ENCODE measurements around the gene MXD4. TPM values are rescaled to one million over a fixed set of nuclear protein-coding genes. Genes with fewer than 3 reads are reported as not detected.
A peak's percentile ranks its signal among the peaks of the same experiment; 100 is the strongest.

MXD4 gene, protein sequence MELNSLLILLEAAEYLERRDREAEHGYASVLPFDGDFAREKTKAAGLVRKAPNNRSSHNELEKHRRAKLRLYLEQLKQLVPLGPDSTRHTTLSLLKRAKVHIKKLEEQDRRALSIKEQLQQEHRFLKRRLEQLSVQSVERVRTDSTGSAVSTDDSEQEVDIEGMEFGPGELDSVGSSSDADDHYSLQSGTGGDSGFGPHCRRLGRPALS
- total RNA-seq (10 to 100 TPM; 37.5 to 65.1 TPM), polyA plus RNA-seq (10 to 100 TPM; 34.4 to 58.2 TPM)
- long read RNA-seq, donor 1, full-length matches to known transcripts: 54 of 54 reads
- long read RNA-seq, donor 1, partial matches to known transcripts: 0 of 54 reads
- long read RNA-seq, donor 1, other reads (novel, unspliced or antisense): 0 of 54 reads
- long read RNA-seq, donor 2, full-length matches to known transcripts: 19 of 19 reads
- long read RNA-seq, donor 2, partial matches to known transcripts: 0 of 19 reads
- long read RNA-seq, donor 2, other reads (novel, unspliced or antisense): 0 of 19 reads
- long read RNA-seq, donor 3, full-length matches to known transcripts: 15 of 20 reads
- long read RNA-seq, donor 3, partial matches to known transcripts: 0 of 20 reads
- long read RNA-seq, donor 3, other reads (novel, unspliced or antisense): 5 of 20 reads
- long read RNA-seq, donor 4, full-length matches to known transcripts: 18 of 18 reads
- long read RNA-seq, donor 4, partial matches to known transcripts: 0 of 18 reads
- long read RNA-seq, donor 4, other reads (novel, unspliced or antisense): 0 of 18 reads
- long read RNA-seq, donor 5, full-length matches to known transcripts: 45 of 45 reads
- long read RNA-seq, donor 5, partial matches to known transcripts: 0 of 45 reads
- long read RNA-seq, donor 5, other reads (novel, unspliced or antisense): 0 of 45 reads

DNA sequence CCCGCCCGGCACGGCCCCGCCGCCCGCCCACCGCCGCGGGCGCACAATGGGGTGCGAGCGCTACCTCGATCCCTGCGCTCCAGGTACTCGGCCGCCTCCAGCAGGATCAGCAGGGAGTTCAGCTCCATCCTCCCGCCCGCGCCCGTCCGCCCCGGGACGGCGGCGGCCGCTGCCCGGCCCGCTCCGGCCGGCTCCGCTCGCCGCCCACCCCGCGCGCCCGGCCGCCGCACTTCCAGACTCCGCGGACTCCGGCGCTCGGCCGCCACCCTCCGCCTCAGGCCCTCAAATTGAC lies at the start of gene MXD4:
MXD4 (minus strand) TSS at position 257 of the 292 bp plus-strand sequence; CDS start at position 128, 129 bp downstream.
- Histone ChIP-seq H3K9me3 (ENCODE audit: control insufficient read depth in 4 of 4, insufficient read depth in 3 of 4, low read length in 3 of 4) (no peaks in the 10 kb centered on the region), H3K4me3 (peak within 1 kb of the TSS; percentile 84), H3K36me3 (ENCODE audit: control insufficient read depth in 4 of 4, insufficient read depth in 4 of 4, low read length in 4 of 4) (peaks cover 0 to 29% (median 11%) of the 10 kb centered on the region in 4 donors), H3K27ac (ENCODE audit: low read depth in 1 of 2, low read length in 1 of 2) (peak within 1 kb of the TSS; percentile 93 to 99), H3K4me1 (ENCODE audit: control insufficient read depth in 5 of 5, insufficient read depth in 5 of 5, low read length in 5 of 5) (peaks cover 9 to 59% (median 28%) of the 10 kb centered on the region in 5 donors), H3K9ac (ENCODE audit: insufficient read depth in 1 of 2, low read length in 2 of 2) (peak within 1 kb of the TSS; percentile 55), H3K27me3 (ENCODE audit: control insufficient read depth in 3 of 3, insufficient read depth in 3 of 3, low read length in 2 of 3) (no peaks in the 10 kb centered on the region)
- ATAC-seq (ENCODE audit: insufficient read depth, low FRiP score): no peak
- TF ChIP-seq, protein P1, sequence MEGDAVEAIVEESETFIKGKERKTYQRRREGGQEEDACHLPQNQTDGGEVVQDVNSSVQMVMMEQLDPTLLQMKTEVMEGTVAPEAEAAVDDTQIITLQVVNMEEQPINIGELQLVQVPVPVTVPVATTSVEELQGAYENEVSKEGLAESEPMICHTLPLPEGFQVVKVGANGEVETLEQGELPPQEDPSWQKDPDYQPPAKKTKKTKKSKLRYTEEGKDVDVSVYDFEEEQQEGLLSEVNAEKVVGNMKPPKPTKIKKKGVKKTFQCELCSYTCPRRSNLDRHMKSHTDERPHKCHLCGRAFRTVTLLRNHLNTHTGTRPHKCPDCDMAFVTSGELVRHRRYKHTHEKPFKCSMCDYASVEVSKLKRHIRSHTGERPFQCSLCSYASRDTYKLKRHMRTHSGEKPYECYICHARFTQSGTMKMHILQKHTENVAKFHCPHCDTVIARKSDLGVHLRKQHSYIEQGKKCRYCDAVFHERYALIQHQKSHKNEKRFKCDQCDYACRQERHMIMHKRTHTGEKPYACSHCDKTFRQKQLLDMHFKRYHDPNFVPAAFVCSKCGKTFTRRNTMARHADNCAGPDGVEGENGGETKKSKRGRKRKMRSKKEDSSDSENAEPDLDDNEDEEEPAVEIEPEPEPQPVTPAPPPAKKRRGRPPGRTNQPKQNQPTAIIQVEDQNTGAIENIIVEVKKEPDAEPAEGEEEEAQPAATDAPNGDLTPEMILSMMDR (IDR thresholded peaks at IDR 0.05; ENCODE audit: control extremely low read depth, extremely low read depth): no peak
- 1% methylated on average over 30 to 46 of the region's 46 CpGs for WGBS, 2 donors
- DNase-seq: no peak

DNA sequence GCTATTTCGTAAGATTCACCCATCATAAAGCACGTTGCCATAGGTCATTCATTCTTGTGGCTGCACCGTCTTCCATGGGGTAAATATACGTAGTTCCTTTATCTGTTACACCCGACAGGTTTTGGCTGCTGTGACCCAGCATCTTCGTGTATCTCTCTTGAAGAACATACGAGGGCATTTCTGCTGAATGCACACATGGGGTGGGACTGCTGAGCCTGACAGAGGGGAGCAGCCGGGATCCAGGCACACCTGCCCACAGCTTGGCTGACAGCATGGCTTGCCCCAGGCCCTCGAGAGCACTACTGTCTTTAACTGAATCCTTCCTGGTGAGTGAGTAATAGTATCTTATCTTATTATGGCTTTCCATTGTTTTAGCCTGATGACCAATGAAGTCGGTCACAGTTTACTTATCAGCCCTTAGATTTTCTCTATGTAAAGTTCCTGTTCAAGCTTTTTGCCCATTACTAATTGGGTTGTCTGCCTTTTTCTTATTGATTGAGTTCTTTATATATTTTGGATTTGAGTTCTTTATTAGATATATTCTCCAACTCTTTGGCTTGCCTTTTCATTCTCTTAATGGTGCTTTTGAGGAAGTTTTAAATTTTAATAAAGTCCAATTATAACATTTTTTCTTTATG lies 45.0 kb upstream of the MXD4 start:
- H3K9ac ChIP-seq (ENCODE audit: insufficient read depth in 1 of 2, low read length in 2 of 2): no peak overlapping the region
- WGBS, 2 donors: 86 to 90% methylated on average over 10 of the region's 10 CpGs
- no peak for ATAC-seq (ENCODE audit: insufficient read depth, low FRiP score)

DNA sequence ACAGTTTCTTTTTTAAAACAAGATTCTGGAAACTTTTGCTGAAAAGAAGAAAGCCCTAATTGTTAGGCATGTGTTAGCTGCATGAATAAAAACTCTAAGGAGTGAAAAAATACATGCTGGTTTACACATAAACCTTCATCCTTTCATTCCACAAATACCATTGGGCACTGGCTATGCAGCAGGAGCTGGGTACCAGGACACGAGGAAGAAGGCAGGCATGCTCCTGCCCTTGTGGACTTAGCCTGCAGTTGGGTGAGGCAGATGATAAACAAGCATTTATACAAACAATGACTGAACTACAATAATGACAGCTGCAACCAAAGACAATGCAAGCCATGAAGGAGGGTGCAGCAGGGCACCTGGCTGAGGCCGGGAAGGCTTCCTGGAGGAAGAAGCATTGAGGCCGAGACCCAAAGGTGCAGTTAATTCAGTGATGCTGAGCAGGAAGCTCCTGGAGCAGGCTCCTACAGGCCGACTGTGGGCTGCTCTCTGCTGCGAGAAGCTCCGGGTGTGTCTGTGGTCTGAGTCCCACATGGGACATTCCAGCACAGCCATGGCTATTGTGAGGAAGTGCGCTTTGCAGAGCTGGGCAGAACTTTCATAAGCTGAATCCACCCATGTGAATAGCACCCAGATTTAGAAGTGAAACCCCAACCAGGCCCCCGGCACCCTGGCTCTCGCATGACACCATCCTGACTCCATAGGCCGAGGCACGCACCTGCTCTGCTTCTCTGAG lies 44.0 kb upstream of the MXD4 start:
- Histone ChIP-seq H3K9me3 (ENCODE audit: control insufficient read depth in 4 of 4, insufficient read depth in 3 of 4, low read length in 3 of 4) (peaks cover 0 to 10% (median 3%) of the 10 kb centered on the region in 4 donors), H3K4me3 (no peak overlapping the region), H3K27ac (ENCODE audit: low read depth in 1 of 2, low read length in 1 of 2) (no peak overlapping the region), H3K27me3 (ENCODE audit: control insufficient read depth in 3 of 3, insufficient read depth in 3 of 3, low read length in 2 of 3) (no peaks in the 10 kb centered on the region), H3K36me3 (ENCODE audit: control insufficient read depth in 4 of 4, insufficient read depth in 4 of 4, low read length in 4 of 4) (peaks cover 0 to 2% (median 0%) of the 10 kb centered on the region in 4 donors), H3K9ac (ENCODE audit: insufficient read depth in 1 of 2, low read length in 2 of 2) (no peak overlapping the region), H3K4me1 (ENCODE audit: control insufficient read depth in 5 of 5, insufficient read depth in 5 of 5, low read length in 5 of 5) (peaks cover 0 to 8% (median 0%) of the 10 kb centered on the region in 5 donors)
- WGBS, 2 donors: 83 to 92% methylated on average over 11 of the region's 11 CpGs
- DNase-seq (no peak), ATAC-seq (ENCODE audit: insufficient read depth, low FRiP score) (no peak)
- TF ChIP-seq, protein P1 (IDR thresholded peaks at IDR 0.05; ENCODE audit: control extremely low read depth, extremely low read depth): no peak

More for the DNA sequence above, 45.0 kb upstream of the MXD4 start:
- peaks cover 0 to 2% (median 0%) of the 10 kb centered on the region in 4 donors for H3K36me3 ChIP-seq (ENCODE audit: control insufficient read depth in 4 of 4, insufficient read depth in 4 of 4, low read length in 4 of 4)
- no peak overlapping the region for H3K4me3 ChIP-seq
- no peaks in the 10 kb centered on the region for H3K27me3 ChIP-seq (ENCODE audit: control insufficient read depth in 3 of 3, insufficient read depth in 3 of 3, low read length in 2 of 3)
- peaks cover 0 to 10% (median 3%) of the 10 kb centered on the region in 4 donors for H3K9me3 ChIP-seq (ENCODE audit: control insufficient read depth in 4 of 4, insufficient read depth in 3 of 4, low read length in 3 of 4)
- no peak overlapping the region for H3K27ac ChIP-seq (ENCODE audit: low read depth in 1 of 2, low read length in 1 of 2)
- H3K4me1 ChIP-seq (ENCODE audit: control insufficient read depth in 5 of 5, insufficient read depth in 5 of 5, low read length in 5 of 5): peaks cover 0 to 2% (median 0%) of the 10 kb centered on the region in 5 donors
- TF ChIP-seq, protein P1 (IDR thresholded peaks at IDR 0.05; ENCODE audit: control extremely low read depth, extremely low read depth): no peak
- DNase-seq: no peak
